Muscle layer of colon (tissue), 2 donors: ENCODE measurements around the gene LRRC56.
A peak's percentile ranks its signal among the peaks of the same experiment; 100 is the strongest.

Experiments
- H3K27ac ChIP-seq: one replicate; pipeline ENCODE4 v1.7.0; 2013; ENCODE audit warnings: low read depth, mild to moderate bottlenecking, low read length, moderate library complexity
- H3K27me3 ChIP-seq, 2 donors: one replicate each; pipeline ENCODE4 v1.7.0; 2013; ENCODE audit warnings: low read length in 2 of 2, mild to moderate bottlenecking in 2 of 2; ENCODE audit not compliant: insufficient read depth in 2 of 2, control insufficient read depth in 1 of 2
- H3K36me3 ChIP-seq: one replicate; pipeline ENCODE4 v1.7.0; 2013; ENCODE audit warnings: mild to moderate bottlenecking, low read length; ENCODE audit not compliant: insufficient read depth
- H3K4me1 ChIP-seq: one replicate; pipeline ENCODE4 v1.7.0; 2013; ENCODE audit warnings: mild to moderate bottlenecking, low read length; ENCODE audit not compliant: insufficient read depth
- H3K4me3 ChIP-seq, 2 donors: one replicate each; pipeline ENCODE4 v1.7.0; 2013; ENCODE audit warnings: low read length in 2 of 2, low read depth in 1 of 2, mild to moderate bottlenecking in 1 of 2, moderate library complexity in 1 of 2
- H3K9ac ChIP-seq: one replicate; pipeline ENCODE4 v1.7.0; 2013; ENCODE audit warnings: low read length
- H3K9me3 ChIP-seq: one replicate; pipeline ENCODE4 v1.7.0; 2013; ENCODE audit warnings: mild to moderate bottlenecking, low read length
- donor health status: abdominal sarcoma.
- donor health status: Adenocarcinoma of cecum.

Gene LRRC56

DNA sequence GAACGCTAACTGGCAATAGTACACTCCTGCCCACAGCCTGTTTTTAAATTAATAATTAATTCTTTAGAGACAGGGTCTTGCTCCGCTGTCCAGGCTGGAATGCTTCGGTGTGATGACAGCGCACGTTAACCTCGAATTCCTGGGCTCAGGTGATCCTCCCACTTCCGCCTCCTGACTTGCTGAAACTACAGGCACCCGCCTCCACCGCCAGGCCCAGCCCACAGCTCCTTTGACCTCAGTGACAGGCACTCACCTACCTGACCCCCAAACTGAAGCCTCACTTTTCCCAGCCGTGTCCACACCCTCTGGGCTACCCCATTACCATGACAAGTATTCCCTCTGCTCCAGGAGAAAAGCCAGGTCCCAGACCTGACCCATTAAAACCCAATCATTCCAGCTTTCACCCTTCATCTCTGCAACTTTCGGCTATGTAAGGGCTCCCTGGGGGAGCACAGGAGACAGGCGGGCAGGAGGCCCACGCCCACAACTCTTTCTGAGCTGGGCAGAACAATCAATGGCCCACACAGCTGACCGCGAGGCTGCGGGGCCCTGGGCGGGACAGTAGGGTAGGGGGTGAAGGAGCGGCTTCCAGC is 22.5 kb downstream of the LRRC56 start:
- Histone ChIP-seq H3K36me3 (no peaks in the 10 kb centered on the region), H3K9ac (no peak overlapping the region), H3K4me1 (peaks cover 4% of the 10 kb centered on the region), H3K4me3 (peak overlapping the region; percentile 49 to 61), H3K27ac (no peak overlapping the region), H3K9me3 (no peaks in the 10 kb centered on the region), H3K27me3 (peaks cover 6 to 42% of the 10 kb centered on the region in 2 donors)

DNA sequence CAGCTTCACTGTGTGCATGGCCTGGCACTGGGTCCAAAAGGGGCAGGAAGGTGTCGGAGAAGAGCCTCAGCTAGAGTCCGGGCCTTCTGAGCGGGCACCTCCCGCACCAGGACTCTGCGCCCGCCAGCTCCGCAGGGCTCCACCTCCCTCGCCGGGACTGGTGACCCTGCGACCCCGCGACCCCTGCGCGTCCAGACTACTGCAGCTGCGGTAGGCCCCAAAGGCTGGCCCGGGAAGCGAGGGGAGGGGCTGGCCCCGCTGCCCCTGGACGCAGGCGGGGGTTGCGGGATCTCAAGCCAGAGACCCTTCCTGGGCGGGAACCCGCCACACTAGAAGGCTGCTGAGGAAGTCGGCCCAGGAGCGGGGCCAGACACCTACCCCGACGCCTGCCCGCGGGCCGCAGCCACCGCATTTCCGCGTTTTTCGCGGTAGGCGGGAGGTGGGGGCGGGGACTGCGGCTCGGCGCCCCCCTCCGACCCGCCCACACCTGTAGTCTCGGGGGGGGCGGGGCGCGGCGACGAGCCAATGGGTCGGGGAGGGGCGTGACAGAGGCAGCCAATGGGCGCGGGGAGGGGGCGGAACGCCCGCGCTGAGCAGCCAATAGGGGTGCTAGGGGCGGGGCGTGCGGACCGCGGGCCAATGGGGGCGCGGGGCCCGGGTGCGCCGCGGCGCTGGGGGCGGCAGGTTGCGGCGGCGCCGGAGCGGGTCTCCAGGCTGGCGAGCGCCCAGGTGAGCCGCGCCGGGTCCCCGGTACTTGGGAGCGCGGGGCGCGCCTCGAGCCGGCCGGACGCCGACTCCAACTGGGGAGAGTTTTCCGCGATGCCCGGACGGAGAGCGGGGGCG is 23.2 kb downstream of the LRRC56 start, which contains the start of the genes LMNTD2 and RASSF7:
TSS of gene LMNTD2 (minus strand) at position 434 of the 843 bp plus-strand sequence. CDS start at position 412, 22 bp downstream.
TSS of gene RASSF7 (plus strand) at position 666 of the 843 bp plus-strand sequence. CDS start 799 bp downstream, outside the sequence.
- peak within 1 kb of the TSS; percentile 56 to 61 for H3K4me3 ChIP-seq
- H3K4me1 ChIP-seq: peaks cover 4% of the 10 kb centered on the region
- H3K36me3 ChIP-seq: no peaks in the 10 kb centered on the region
- peak within 1 kb of the TSS; percentile 44 for H3K27ac ChIP-seq
- peaks cover 6 to 38% of the 10 kb centered on the region in 2 donors for H3K27me3 ChIP-seq
- H3K9me3 ChIP-seq: no peaks in the 10 kb centered on the region
- H3K9ac ChIP-seq: no peak within 1 kb of the TSS

DNA sequence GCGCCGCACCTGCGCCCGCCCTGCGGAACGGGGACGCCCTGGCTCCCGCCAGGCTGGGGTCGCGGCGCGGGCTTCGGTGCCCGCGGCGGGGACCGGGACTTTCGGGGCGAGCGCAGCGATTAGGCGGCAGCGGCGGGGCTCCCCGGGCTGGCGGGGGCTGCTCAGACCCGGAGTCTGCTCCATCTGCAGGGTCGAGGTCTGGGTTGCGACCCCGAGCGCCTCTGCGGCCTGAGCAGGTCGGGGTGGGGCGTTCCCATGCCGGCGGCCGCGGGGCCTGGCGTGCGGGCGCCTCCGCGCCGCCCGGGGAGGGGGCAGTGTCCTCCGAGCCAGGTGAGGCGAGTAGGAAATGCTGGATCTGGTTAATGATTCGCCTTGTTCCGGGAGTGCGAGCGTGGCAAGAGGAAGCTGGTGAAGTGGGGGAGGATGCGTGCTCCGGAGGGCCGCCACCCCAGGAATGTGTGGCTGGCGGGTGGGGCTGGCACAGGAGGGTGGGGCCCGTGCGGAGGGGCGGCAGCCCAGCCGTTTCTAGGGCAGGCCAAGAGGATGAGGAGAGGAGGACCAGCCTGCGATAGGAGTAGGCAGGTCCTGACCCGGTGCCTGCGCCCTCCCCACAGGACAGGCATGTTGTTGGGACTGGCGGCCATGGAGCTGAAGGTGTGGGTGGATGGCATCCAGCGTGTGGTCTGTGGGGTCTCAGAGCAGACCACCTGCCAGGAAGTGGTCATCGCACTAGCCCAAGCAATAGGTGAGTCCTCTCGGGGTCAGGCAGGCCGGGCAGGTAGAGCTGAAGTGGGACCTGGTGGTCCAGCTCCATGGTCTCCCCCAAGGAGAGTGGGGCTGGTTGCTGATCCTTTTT is 24.0 kb downstream of the LRRC56 start:
- peak overlapping the region; percentile 21 to 56 for H3K4me3 ChIP-seq
- H3K27me3 ChIP-seq: peaks cover 6 to 31% of the 10 kb centered on the region in 2 donors
- no peaks in the 10 kb centered on the region for H3K36me3 ChIP-seq
- no peak overlapping the region for H3K27ac ChIP-seq
- no peak overlapping the region for H3K9ac ChIP-seq
- H3K9me3 ChIP-seq: no peaks in the 10 kb centered on the region
- peaks cover 4% of the 10 kb centered on the region for H3K4me1 ChIP-seq

DNA sequence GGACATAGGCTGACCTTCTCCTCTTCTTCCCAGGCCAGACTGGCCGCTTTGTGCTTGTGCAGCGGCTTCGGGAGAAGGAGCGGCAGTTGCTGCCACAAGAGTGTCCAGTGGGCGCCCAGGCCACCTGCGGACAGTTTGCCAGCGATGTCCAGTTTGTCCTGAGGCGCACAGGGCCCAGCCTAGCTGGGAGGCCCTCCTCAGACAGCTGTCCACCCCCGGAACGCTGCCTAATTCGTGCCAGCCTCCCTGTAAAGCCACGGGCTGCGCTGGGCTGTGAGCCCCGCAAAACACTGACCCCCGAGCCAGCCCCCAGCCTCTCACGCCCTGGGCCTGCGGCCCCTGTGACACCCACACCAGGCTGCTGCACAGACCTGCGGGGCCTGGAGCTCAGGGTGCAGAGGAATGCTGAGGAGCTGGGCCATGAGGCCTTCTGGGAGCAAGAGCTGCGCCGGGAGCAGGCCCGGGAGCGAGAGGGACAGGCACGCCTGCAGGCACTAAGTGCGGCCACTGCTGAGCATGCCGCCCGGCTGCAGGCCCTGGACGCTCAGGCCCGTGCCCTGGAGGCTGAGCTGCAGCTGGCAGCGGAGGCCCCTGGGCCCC is 24.8 kb downstream of the LRRC56 start:
- Histone ChIP-seq H3K9ac (no peak overlapping the region), H3K4me3 (no peak overlapping the region), H3K27ac (no peak overlapping the region)

DNA sequence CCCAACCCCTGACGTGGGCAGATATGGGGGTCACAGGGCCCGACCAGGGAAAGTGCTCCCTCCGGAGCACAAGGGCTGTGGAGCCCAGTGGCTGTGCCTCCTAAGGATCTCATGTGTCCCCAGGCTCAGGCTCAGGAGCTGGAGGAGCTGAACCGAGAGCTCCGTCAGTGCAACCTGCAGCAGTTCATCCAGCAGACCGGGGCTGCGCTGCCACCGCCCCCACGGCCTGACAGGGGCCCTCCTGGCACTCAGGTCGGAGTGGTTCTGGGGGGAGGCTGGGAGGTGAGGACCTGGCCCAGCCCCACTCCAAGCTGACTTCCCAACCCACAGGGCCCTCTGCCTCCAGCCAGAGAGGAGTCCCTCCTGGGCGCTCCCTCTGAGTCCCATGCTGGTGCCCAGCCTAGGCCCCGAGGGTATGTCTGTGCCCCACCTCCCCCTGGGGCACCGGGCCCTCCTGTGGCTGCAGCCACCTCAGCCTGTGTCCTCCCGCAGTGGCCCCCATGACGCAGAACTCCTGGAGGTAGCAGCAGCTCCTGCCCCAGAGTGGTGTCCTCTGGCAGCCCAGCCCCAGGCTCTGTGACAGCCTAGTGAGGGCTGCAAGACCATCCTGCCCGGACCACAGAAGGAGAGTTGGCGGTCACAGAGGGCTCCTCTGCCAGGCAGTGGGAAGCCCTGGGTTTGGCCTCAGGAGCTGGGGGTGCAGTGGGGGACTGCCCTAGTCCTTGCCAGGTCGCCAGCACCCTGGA is 25.9 kb downstream of the LRRC56 start:
- Histone ChIP-seq H3K9ac (no peak overlapping the region), H3K27ac (no peak overlapping the region)

More for the DNA sequence above, 24.8 kb downstream of the LRRC56 start:
- H3K36me3 ChIP-seq: no peaks in the 10 kb centered on the region
- peaks cover 3 to 24% of the 10 kb centered on the region in 2 donors for H3K27me3 ChIP-seq
- H3K9me3 ChIP-seq: no peaks in the 10 kb centered on the region
- peaks cover 4% of the 10 kb centered on the region for H3K4me1 ChIP-seq

DNA sequence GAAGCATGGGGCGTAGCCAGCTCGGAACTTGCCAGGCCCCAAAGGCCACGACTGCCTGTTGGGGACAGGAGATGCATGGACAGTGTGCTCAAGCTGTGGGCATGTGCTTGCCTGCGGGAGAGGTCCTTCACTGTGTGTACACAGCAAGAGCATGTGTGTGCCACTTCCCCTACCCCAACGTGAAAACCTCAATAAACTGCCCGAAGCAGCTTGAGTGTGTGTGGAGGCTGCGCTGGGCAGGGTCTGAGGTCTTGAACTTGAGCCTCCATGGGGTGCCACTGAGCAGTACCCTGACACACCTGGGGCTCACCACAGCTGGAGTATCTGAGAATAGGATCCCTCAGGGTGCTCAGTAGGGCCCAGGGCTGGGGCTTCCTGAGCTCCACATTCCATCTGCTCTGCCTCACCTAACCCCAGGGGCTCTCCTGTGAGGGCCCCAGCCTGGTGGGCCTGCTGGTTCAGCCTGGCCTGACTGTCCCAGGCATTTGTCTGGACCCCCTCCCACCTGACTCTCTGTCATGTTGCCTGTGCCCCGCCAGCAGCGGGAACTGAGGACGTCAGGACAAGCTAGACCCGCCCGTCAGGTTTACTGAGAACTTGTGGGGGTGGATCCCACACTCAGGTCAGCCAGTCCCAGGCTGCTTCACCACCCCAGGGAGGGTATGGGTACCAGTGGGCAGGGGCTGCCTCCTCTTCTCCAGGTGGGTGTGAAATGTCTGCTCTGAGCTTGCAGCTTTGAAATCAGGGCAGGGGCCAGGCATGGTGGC is 26.7 kb downstream of the LRRC56 start:
- no peak overlapping the region for H3K9ac ChIP-seq
- H3K4me1 ChIP-seq: peaks cover 6% of the 10 kb centered on the region
- no peaks in the 10 kb centered on the region for H3K9me3 ChIP-seq
- H3K36me3 ChIP-seq: no peaks in the 10 kb centered on the region
- H3K27ac ChIP-seq: no peak overlapping the region
- no peak overlapping the region for H3K4me3 ChIP-seq
- peaks cover 0 to 11% of the 10 kb centered on the region in 2 donors for H3K27me3 ChIP-seq

More for the DNA sequence above, 25.9 kb downstream of the LRRC56 start:
- H3K27me3 ChIP-seq: peaks cover 0 to 13% of the 10 kb centered on the region in 2 donors
- H3K36me3 ChIP-seq: no peaks in the 10 kb centered on the region
- H3K4me1 ChIP-seq: peaks cover 4% of the 10 kb centered on the region
- no peak overlapping the region for H3K4me3 ChIP-seq
- H3K9me3 ChIP-seq: no peaks in the 10 kb centered on the region

DNA sequence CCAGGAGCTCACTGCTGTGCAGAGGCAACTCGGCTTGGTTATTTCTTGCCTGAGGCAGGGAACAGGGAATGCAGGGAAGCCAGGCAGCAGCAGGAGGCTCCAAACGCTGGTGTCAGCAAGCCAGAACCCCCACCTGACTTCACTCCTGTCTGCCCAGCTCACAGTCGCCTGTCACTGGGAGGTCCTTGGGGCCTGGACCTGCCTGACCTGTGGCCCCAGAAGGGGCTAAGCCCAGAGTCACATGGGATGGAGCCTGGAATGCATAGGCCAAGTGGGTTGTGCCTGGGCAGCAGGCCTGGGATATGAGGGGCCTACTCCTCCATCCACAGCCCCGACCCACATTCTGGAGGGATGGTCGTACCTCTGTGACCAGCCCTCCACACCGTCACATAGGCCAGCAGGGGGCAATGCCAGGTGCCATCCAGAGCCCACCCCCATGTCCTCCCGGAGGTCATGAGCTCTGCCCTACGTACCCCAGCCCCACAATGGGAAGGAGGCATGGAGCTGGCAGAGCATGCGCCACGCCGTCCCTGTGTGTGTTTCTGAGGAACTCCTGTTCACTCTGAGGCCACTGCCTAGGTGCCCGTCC is 28.7 kb downstream of the LRRC56 start:
- no peaks in the 10 kb centered on the region for H3K9me3 ChIP-seq
- H3K9ac ChIP-seq: no peak overlapping the region
- peaks cover 0 to 4% of the 10 kb centered on the region in 2 donors for H3K27me3 ChIP-seq
- peaks cover 7% of the 10 kb centered on the region for H3K4me1 ChIP-seq
- no peak overlapping the region for H3K4me3 ChIP-seq
- H3K36me3 ChIP-seq: no peaks in the 10 kb centered on the region
- no peak overlapping the region for H3K27ac ChIP-seq

DNA sequence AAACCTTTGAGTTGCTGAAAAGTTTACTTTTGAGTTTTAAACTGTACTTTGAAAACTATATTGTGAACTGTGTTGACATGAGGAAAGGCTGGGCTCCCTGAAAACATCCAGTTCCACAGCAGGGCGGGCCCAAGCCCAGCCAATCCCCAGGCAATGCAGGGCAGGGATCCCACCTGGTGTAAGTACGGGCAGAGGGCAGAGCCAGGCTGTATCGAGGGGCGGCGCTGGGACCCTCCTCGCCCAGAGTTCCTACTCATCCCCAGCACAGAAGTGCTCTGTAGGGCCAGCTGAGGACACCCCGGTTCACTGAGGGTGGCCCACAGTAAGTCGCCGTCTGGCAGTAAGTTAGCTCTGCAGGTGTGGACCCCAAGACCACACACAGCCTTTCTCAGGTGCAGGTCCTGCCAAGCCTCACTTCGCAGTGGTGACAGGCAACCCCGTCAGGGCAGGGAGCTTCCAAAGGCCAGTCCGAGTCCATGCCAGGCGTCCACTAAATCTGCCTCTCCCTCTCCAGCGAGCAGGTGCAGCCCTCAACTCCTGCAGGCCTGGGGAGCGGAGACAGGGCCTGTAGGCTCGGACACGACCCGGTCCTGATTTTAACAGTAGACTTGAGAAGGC is 29.8 kb downstream of the LRRC56 start:
- H3K27ac ChIP-seq: no peak overlapping the region

DNA sequence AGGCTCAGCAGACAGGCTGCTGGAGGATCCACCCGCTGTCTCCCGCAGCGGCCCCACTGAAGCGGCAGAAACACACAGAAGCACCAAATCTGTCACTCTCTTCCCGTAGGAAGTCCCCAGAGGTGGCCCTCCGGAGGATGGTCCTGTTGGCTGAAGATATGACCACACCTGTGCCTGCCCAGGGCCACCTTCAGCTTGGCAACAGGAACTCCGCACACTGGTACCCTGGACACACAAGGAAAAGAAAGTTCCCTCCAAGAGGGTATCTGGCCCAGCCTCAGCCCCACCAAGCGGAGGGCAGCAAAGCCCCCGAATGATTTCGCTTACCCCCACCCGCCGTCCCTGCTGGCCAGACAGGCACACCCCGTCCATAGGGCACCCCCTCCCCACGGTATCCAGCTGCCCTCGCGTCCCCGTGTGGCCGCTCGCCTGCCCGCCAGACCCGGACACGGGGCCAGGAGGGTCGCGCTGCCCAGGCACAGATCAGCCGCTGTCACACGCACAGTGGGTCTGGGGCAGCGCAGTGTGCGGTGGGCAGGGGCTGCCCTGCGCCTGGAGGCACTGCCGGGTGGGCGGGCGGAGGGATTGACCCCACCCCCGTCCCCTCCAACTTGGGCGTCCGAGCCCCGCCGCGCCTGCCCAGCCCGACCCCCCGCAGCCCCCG is 30.4 kb downstream of the LRRC56 start:
- H3K4me1 ChIP-seq: peaks cover 7% of the 10 kb centered on the region
- H3K27ac ChIP-seq: no peak overlapping the region
- peak overlapping the region in 1 of 2 donors; percentile 59 for H3K4me3 ChIP-seq
- no peaks in the 10 kb centered on the region for H3K36me3 ChIP-seq
- no peaks in the 10 kb centered on the region for H3K9me3 ChIP-seq
- H3K27me3 ChIP-seq: no peaks in the 10 kb centered on the region
- no peak overlapping the region for H3K9ac ChIP-seq

More for the DNA sequence above, 29.8 kb downstream of the LRRC56 start:
- Histone ChIP-seq H3K9me3 (no peaks in the 10 kb centered on the region), H3K4me3 (no peak overlapping the region), H3K27me3 (no peaks in the 10 kb centered on the region), H3K9ac (no peak overlapping the region), H3K36me3 (no peaks in the 10 kb centered on the region), H3K4me1 (peaks cover 7% of the 10 kb centered on the region)
